Fibroblast of pulmonary artery (primary cell): ENCODE data around the gene SERPINA3.
"Not testable (repeated sequence)": the region's sequence is repeated elsewhere in the genome, so short reads cannot be mapped to it uniquely, and the experiment has no call there.

Experiments
- DNase-seq: peaks from one replicate; pipeline ENCODE4 v3.0.0-alpha.2; 2010; ENCODE audit warnings: low read depth
- H3K4me3 ChIP-seq: replicated peaks from 2 replicates; pipeline ENCODE4 v1.5.1; 2011; ENCODE audit warnings: low read depth, mild to moderate bottlenecking, control low read depth, low read length, moderate library complexity
- CTCF ChIP-seq: IDR thresholded peaks from 2 replicates; pipeline ENCODE4 v1.5.1; 2011; ENCODE audit warnings: mild to moderate bottlenecking, control low read depth, low read length, inconsistent platforms; ENCODE audit errors: missing control alignments

The SERPINA3 gene

GRCh38 chr14:94632305-94632590, 20.1 kb downstream of the SERPINA3 start:
- H3K4me3 ChIP-seq, result no peak overlapping the region
- no peak for DNase-seq
- no peak for TF ChIP-seq CTCF

- no peak for DNase-seq
- TF ChIP-seq CTCF, result no peak
- H3K4me3 ChIP-seq, result no peak overlapping the region
Measured at GRCh38 chr14:94633121-94633520, 20.9 kb downstream of the SERPINA3 start.

- no peak overlapping the region for H3K4me3 ChIP-seq
- DNase-seq, result no peak
- TF ChIP-seq CTCF, result no peak
Measured at GRCh38 chr14:94635154-94635553, 23.0 kb downstream of the SERPINA3 start.

- peak; percentile 40 for DNase-seq
- H3K4me3 ChIP-seq, result no peak overlapping the region
- TF ChIP-seq CTCF, result peak; percentile 35
Measured at GRCh38 chr14:94636744-94637412, 24.7 kb downstream of the SERPINA3 start.

GRCh38 chr14:94637814-94638213, 25.6 kb downstream of the SERPINA3 start:
- not testable (repeated sequence) for DNase-seq, H3K4me3 ChIP-seq

GRCh38 chr14:94638339-94638738, 26.1 kb downstream of the SERPINA3 start:
- no peak for DNase-seq
- TF ChIP-seq CTCF, result no peak
- no peak overlapping the region for H3K4me3 ChIP-seq

GRCh38 chr14:94638961-94639817, 27.0 kb downstream of the SERPINA3 start:
- H3K4me3 ChIP-seq, result no peak overlapping the region
- TF ChIP-seq CTCF, result no peak
- no peak for DNase-seq
